WTC11 (cell line): ENCODE measurements around the gene LARGE1. TPM values are rescaled to one million over a fixed set of nuclear protein-coding genes. Genes with fewer than 3 reads are reported as not detected.
A peak's percentile ranks its signal among the peaks of the same experiment; 100 is the strongest.

Source experiments
- ATAC-seq: fragments of 200-7000 bp; cut with Tn5 transposase; 2 replicates; pipeline ENCODE4 v1.10.0; 2021; ENCODE audit warnings: mild to moderate bottlenecking, moderate library complexity
- CTCF ChIA-PET: fragments of 300-600 bp; sonication (Branson Sonifier 250); formaldehyde crosslinking; loops from one replicate; lab custom pipeline; 2021; ENCODE audit warnings: antibody characterized with exemption; lab: Charles Lee
- POLR2A ChIA-PET: fragments of 350-600 bp; sonication (Branson Sonifier 250); formaldehyde crosslinking; loops from one replicate; lab custom pipeline; 2021; ENCODE audit warnings: antibody characterized with exemption; lab: Charles Lee
- DNase-seq: peaks from one replicate; pipeline ENCODE4 v3.0.0; 2021; ENCODE audit warnings: low spot score
- H3K27ac Mint-ChIP-seq: 2 replicates; pipeline ENCODE4 v1.8.0; 2021; ENCODE audit warnings: mixed read lengths
- H3K27me3 Mint-ChIP-seq: 2 replicates; pipeline ENCODE4 v1.8.0; 2021; ENCODE audit warnings: low read depth, mild to moderate bottlenecking, moderate library complexity, mixed read lengths
- H3K36me3 Mint-ChIP-seq: 2 replicates; pipeline ENCODE4 v1.8.0; 2021; ENCODE audit warnings: mixed read lengths
- H3K4me1 Mint-ChIP-seq: 2 replicates; pipeline ENCODE4 v1.8.0; 2022; ENCODE audit warnings: mixed read lengths
- H3K4me3 Mint-ChIP-seq: 2 replicates; pipeline ENCODE4 v1.8.0; 2021; ENCODE audit warnings: mild to moderate bottlenecking, moderate library complexity, mixed read lengths
- H3K9me3 Mint-ChIP-seq: 2 replicates; pipeline ENCODE4 v1.8.0; 2021; ENCODE audit warnings: mixed read lengths
- CBFB ChIP-seq: sonication (generic); formaldehyde crosslinking; IDR thresholded peaks from 2 replicates; pipeline ENCODE4 v1.8.1; 2022; ENCODE audit warnings: mild to moderate bottlenecking, low read depth, missing genetic modification reagents
- CREB1 ChIP-seq: sonication (generic); formaldehyde crosslinking; IDR thresholded peaks from 2 replicates; pipeline ENCODE4 v1.8.0; 2023; ENCODE audit warnings: mild to moderate bottlenecking, missing genetic modification reagents
- ELF4 ChIP-seq: sonication (generic); formaldehyde crosslinking; IDR thresholded peaks from 2 replicates; pipeline ENCODE4 v1.8.1; 2022; ENCODE audit warnings: low read depth, mild to moderate bottlenecking, moderate library complexity, missing genetic modification reagents
- ESRRA ChIP-seq: sonication (generic); formaldehyde crosslinking; IDR thresholded peaks from 2 replicates; pipeline ENCODE4 v1.8.1; 2022; ENCODE audit warnings: mild to moderate bottlenecking, missing genetic modification reagents, borderline replicate concordance
- ETV6 ChIP-seq: sonication (generic); formaldehyde crosslinking; IDR thresholded peaks from 2 replicates; pipeline ENCODE4 v1.8.1; 2022; ENCODE audit warnings: mild to moderate bottlenecking, missing genetic modification reagents
- JUN ChIP-seq: sonication (generic); formaldehyde crosslinking; IDR thresholded peaks from 2 replicates; pipeline ENCODE4 v1.8.0; 2023; ENCODE audit warnings: mild to moderate bottlenecking, missing genetic modification reagents
- MYBL2 ChIP-seq: sonication (generic); formaldehyde crosslinking; IDR thresholded peaks from 2 replicates; pipeline ENCODE4 v1.8.1; 2023; ENCODE audit warnings: mild to moderate bottlenecking, moderate library complexity, missing genetic modification reagents
- NR3C1 ChIP-seq: sonication (generic); formaldehyde crosslinking; conservative IDR thresholded peaks from 2 replicates; pipeline ENCODE4 v1.8.1; 2023; ENCODE audit warnings: low read depth, mild to moderate bottlenecking, missing genetic modification reagents
- PRRX2 ChIP-seq: fragments of 250-450 bp; sonication (Bioruptor Pico); IDR thresholded peaks from 2 replicates; pipeline ENCODE4 v1.8.0; 2021; ENCODE audit warnings: mild to moderate bottlenecking
- RELA ChIP-seq: sonication (generic); formaldehyde crosslinking; IDR thresholded peaks from 2 replicates; pipeline ENCODE4 v1.8.1; 2022; ENCODE audit warnings: missing genetic modification reagents, mild to moderate bottlenecking, borderline replicate concordance
- SMAD4 ChIP-seq: sonication (generic); formaldehyde crosslinking; IDR thresholded peaks from 2 replicates; pipeline ENCODE4 v1.8.0; 2022; ENCODE audit warnings: mild to moderate bottlenecking, missing genetic modification reagents
- SOX15 ChIP-seq: fragments of 250-450 bp; sonication (Bioruptor Pico); IDR thresholded peaks from 2 replicates; pipeline ENCODE4 v1.9.0; 2021; ENCODE audit warnings: mild to moderate bottlenecking
- TCF7 ChIP-seq: sonication (generic); formaldehyde crosslinking; IDR thresholded peaks from 2 replicates; pipeline ENCODE4 v1.8.0; 2022; ENCODE audit warnings: mild to moderate bottlenecking, low read depth, missing genetic modification reagents, moderate library complexity
- ZBTB21 ChIP-seq: sonication (generic); formaldehyde crosslinking; IDR thresholded peaks from 2 replicates; pipeline ENCODE4 v1.8.1; 2023; ENCODE audit warnings: mild to moderate bottlenecking, missing genetic modification reagents, borderline replicate concordance
- ZNF317 ChIP-seq: sonication (generic); formaldehyde crosslinking; IDR thresholded peaks from 2 replicates; pipeline ENCODE4 v1.8.1; 2023; ENCODE audit warnings: low read depth, mild to moderate bottlenecking, moderate library complexity, missing genetic modification reagents, borderline replicate concordance
- ZNF396 ChIP-seq: fragments of 250-450 bp; sonication (Bioruptor Pico); IDR thresholded peaks from 2 replicates; pipeline ENCODE4 v1.8.0; 2021; ENCODE audit warnings: mild to moderate bottlenecking, moderate library complexity, borderline replicate concordance
- total RNA-seq: library from RNA; stranded (reverse); gene quantifications from 3 replicates; pipeline ENCODE4 v1.2.3, GENCODE V29; 2021
- TF ChIP-seq, protein P1 (sequence below): fragments of 250-450 bp; sonication (Bioruptor Pico); IDR thresholded peaks from 2 replicates; pipeline ENCODE4 v2.1.2; 2022; ENCODE audit warnings: mild to moderate bottlenecking, moderate library complexity
- TF ChIP-seq, protein P2 (sequence below): sonication (generic); formaldehyde crosslinking; IDR thresholded peaks from 2 replicates; pipeline ENCODE4 v1.8.0; 2023; ENCODE audit warnings: missing genetic modification reagents
- TF ChIP-seq, protein P3 (sequence below): sonication (generic); formaldehyde crosslinking; IDR thresholded peaks from 2 replicates; pipeline ENCODE4 v1.8.1; 2023; ENCODE audit warnings: mild to moderate bottlenecking, missing genetic modification reagents
- TF ChIP-seq, protein P4 (sequence below): sonication (generic); formaldehyde crosslinking; IDR thresholded peaks from 2 replicates; pipeline ENCODE4 v1.8.1; 2023; ENCODE audit warnings: mild to moderate bottlenecking, missing genetic modification reagents, borderline replicate concordance

LARGE1 gene
- total RNA-seq, 1 experiment from 2014 or later: 72.6 TPM

DNA sequence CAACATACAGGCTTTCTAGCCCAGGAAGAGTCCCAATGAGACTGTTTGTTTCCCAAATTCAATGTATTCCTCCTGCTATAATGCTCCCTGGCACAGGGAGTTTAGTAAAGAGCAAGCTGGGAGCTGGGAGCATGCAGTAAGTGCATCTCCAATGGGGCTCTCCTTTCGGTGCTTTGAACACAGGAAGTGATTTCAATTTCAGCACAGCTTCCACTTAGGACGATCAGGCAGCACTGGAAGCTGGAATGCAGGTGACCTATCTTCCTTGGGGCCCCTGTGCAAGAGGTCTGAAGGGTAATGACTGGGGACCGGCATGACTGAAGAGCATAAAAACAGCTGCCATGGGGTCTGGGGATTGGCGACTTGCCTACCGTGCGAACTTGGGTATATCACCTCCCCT lies 76.0 kb downstream of the LARGE1 start (continued):
- TF ChIP-seq TCF7 (CRISPR knock-in tag): no peak
- no peak for TF ChIP-seq SOX15 (CRISPR knock-in tag)
- TF ChIP-seq ELF4: no peak
- TF ChIP-seq ETV6: no peak
- TF ChIP-seq SMAD4 (CRISPR knock-in tag): no peak

GRCh38 chr22:33842421-33843094 lies 77.7 kb downstream of the LARGE1 start:
- CTCF ChIA-PET: no interaction called here
- peaks cover 19% of the 10 kb centered on the region for H3K36me3 Mint-ChIP-seq
- H3K9me3 Mint-ChIP-seq: peaks cover 19% of the 10 kb centered on the region
- H3K27ac Mint-ChIP-seq: peak overlapping the region; percentile 86
- POLR2A ChIA-PET: no interaction called here
- peaks cover 84% of the 10 kb centered on the region for H3K4me1 Mint-ChIP-seq
- no peak overlapping the region for H3K4me3 Mint-ChIP-seq
- no peak for TF ChIP-seq MYBL2 (CRISPR knock-in tag)
- no peak for TF ChIP-seq PRRX2 (CRISPR knock-in tag)
- no peak for TF ChIP-seq ESRRA (CRISPR knock-in tag)
- no peak for TF ChIP-seq CREB1
- no peak for TF ChIP-seq CBFB (CRISPR knock-in tag)
- no peak for TF ChIP-seq ZNF396 (CRISPR knock-in tag)
- TF ChIP-seq, protein P1, sequence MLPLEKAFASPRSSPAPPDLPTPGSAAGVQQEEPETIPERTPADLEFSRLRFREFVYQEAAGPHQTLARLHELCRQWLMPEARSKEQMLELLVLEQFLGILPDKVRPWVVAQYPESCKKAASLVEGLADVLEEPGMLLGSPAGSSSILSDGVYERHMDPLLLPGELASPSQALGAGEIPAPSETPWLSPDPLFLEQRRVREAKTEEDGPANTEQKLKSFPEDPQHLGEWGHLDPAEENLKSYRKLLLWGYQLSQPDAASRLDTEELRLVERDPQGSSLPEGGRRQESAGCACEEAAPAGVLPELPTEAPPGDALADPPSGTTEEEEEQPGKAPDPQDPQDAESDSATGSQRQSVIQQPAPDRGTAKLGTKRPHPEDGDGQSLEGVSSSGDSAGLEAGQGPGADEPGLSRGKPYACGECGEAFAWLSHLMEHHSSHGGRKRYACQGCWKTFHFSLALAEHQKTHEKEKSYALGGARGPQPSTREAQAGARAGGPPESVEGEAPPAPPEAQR (CRISPR knock-in tag): no peak
- no peak for TF ChIP-seq RELA (CRISPR knock-in tag)
- DNase-seq (no peak), ATAC-seq (no peak)
- H3K27me3 Mint-ChIP-seq: no peaks in the 10 kb centered on the region

GRCh38 chr22:33842006-33842354 lies 78.3 kb downstream of the LARGE1 start:
- DNase-seq: no peak
- POLR2A ChIA-PET: interaction anchor here (1.1 kb wide), 1 partner anchor 9 kb away, joined by 3 read pairs; no protein-coding TSS in a partner anchor
- CTCF ChIA-PET: no interaction called here
- TF ChIP-seq JUN (no peak), ZBTB21 (CRISPR knock-in tag) (no peak), ZNF317 (CRISPR knock-in tag) (no peak), ELF4 (no peak), SMAD4 (CRISPR knock-in tag) (no peak), CBFB (CRISPR knock-in tag) (no peak), ESRRA (CRISPR knock-in tag) (no peak), NR3C1 (CRISPR knock-in tag) (no peak)
- TF ChIP-seq, protein P2, sequence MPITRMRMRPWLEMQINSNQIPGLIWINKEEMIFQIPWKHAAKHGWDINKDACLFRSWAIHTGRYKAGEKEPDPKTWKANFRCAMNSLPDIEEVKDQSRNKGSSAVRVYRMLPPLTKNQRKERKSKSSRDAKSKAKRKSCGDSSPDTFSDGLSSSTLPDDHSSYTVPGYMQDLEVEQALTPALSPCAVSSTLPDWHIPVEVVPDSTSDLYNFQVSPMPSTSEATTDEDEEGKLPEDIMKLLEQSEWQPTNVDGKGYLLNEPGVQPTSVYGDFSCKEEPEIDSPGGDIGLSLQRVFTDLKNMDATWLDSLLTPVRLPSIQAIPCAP (CRISPR knock-in tag): no peak
- TF ChIP-seq, protein P3, sequence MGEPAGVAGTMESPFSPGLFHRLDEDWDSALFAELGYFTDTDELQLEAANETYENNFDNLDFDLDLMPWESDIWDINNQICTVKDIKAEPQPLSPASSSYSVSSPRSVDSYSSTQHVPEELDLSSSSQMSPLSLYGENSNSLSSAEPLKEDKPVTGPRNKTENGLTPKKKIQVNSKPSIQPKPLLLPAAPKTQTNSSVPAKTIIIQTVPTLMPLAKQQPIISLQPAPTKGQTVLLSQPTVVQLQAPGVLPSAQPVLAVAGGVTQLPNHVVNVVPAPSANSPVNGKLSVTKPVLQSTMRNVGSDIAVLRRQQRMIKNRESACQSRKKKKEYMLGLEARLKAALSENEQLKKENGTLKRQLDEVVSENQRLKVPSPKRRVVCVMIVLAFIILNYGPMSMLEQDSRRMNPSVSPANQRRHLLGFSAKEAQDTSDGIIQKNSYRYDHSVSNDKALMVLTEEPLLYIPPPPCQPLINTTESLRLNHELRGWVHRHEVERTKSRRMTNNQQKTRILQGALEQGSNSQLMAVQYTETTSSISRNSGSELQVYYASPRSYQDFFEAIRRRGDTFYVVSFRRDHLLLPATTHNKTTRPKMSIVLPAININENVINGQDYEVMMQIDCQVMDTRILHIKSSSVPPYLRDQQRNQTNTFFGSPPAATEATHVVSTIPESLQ (CRISPR knock-in tag): no peak
- TF ChIP-seq, protein P4, sequence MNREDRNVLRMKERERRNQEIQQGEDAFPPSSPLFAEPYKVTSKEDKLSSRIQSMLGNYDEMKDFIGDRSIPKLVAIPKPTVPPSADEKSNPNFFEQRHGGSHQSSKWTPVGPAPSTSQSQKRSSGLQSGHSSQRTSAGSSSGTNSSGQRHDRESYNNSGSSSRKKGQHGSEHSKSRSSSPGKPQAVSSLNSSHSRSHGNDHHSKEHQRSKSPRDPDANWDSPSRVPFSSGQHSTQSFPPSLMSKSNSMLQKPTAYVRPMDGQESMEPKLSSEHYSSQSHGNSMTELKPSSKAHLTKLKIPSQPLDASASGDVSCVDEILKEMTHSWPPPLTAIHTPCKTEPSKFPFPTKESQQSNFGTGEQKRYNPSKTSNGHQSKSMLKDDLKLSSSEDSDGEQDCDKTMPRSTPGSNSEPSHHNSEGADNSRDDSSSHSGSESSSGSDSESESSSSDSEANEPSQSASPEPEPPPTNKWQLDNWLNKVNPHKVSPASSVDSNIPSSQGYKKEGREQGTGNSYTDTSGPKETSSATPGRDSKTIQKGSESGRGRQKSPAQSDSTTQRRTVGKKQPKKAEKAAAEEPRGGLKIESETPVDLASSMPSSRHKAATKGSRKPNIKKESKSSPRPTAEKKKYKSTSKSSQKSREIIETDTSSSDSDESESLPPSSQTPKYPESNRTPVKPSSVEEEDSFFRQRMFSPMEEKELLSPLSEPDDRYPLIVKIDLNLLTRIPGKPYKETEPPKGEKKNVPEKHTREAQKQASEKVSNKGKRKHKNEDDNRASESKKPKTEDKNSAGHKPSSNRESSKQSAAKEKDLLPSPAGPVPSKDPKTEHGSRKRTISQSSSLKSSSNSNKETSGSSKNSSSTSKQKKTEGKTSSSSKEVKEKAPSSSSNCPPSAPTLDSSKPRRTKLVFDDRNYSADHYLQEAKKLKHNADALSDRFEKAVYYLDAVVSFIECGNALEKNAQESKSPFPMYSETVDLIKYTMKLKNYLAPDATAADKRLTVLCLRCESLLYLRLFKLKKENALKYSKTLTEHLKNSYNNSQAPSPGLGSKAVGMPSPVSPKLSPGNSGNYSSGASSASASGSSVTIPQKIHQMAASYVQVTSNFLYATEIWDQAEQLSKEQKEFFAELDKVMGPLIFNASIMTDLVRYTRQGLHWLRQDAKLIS (CRISPR knock-in tag): no peak
- TF ChIP-seq, all 79 proteins: peak for 0
- Mint-ChIP-seq H3K36me3 (peaks cover 15% of the 10 kb centered on the region), H3K4me3 (no peak overlapping the region), H3K4me1 (peaks cover 86% of the 10 kb centered on the region), H3K9me3 (peaks cover 15% of the 10 kb centered on the region), H3K27ac (no peak overlapping the region), H3K27me3 (no peaks in the 10 kb centered on the region)
- ATAC-seq: no peak
